ENCODE measurements around the gene PCDHB4.
"Not testable (repeated sequence)": the region's sequence is repeated elsewhere in the genome, so short reads cannot be mapped to it uniquely, and the experiment has no call there.

Gene PCDHB4

GRCh38 chr5:141121563-141121962 lies at the start of gene PCDHB4:
Gene PCDHB4 (plus strand): TSS chr5:141121818. CDS start chr5:141121999, 181 bp downstream.
- peak; percentile 31 for DNase-seq

- no peak for DNase-seq
Observed at GRCh38 chr5:141077826-141078225, 43.8 kb upstream of the PCDHB4 start.

- DNase-seq = no peak
Observed at GRCh38 chr5:141082228-141082627, 39.4 kb upstream of the PCDHB4 start.

- DNase-seq = peak; percentile 49
Observed at GRCh38 chr5:141084487-141084989, 37.1 kb upstream of the PCDHB4 start.

GRCh38 chr5:141094481-141095262 lies 26.9 kb upstream of the PCDHB4 start, which contains the start of gene PCDHB2:
Gene PCDHB2 (plus strand): TSS chr5:141094615. CDS start chr5:141094791, 176 bp downstream.
- DNase-seq = no peak

- DNase-seq = no peak
Observed at GRCh38 chr5:141095263-141095641, 26.4 kb upstream of the PCDHB4 start.

GRCh38 chr5:141096181-141096580 lies 25.4 kb upstream of the PCDHB4 start:
- DNase-seq = not testable (repeated sequence)

- not testable (repeated sequence) for DNase-seq
Observed at GRCh38 chr5:141096586-141096985, 25.0 kb upstream of the PCDHB4 start.

GRCh38 chr5:141100243-141100805 lies 21.3 kb upstream of the PCDHB4 start, which contains the start of gene PCDHB3:
Gene PCDHB3 (plus strand): TSS chr5:141100473. CDS start chr5:141100650, 177 bp downstream.
- DNase-seq = peak; percentile 72

- no peak for DNase-seq
Observed at GRCh38 chr5:141101059-141101458, 20.6 kb upstream of the PCDHB4 start.

GRCh38 chr5:141102070-141102469 lies 19.5 kb upstream of the PCDHB4 start:
- not testable (repeated sequence) for DNase-seq

- not testable (repeated sequence) for DNase-seq
Observed at GRCh38 chr5:141102471-141102870, 19.1 kb upstream of the PCDHB4 start.

- DNase-seq = no peak
Observed at GRCh38 chr5:141105350-141105749, 16.3 kb upstream of the PCDHB4 start.

GRCh38 chr5:141119250-141119649 lies 2.4 kb upstream of the PCDHB4 start:
- DNase-seq = no peak

GRCh38 chr5:141121985-141122384 lies 367 bp downstream of the PCDHB4 start:
- no peak for DNase-seq

- not testable (repeated sequence) for DNase-seq
Observed at GRCh38 chr5:141123396-141124135, 1.9 kb downstream of the PCDHB4 start.

- no peak for DNase-seq
Observed at GRCh38 chr5:141127305-141127704, 5.7 kb downstream of the PCDHB4 start.

- DNase-seq = peak; percentile 27
Observed at GRCh38 chr5:141135030-141135717, 13.6 kb downstream of the PCDHB4 start, which contains the start of gene PCDHB5. Gene PCDHB5 (plus strand): TSS chr5:141135206. CDS start chr5:141135435, 229 bp downstream.

- DNase-seq = no peak
Observed at GRCh38 chr5:141135718-141136266, 14.2 kb downstream of the PCDHB4 start.

- DNase-seq = not testable (repeated sequence)
Observed at GRCh38 chr5:141137346-141137745, 15.7 kb downstream of the PCDHB4 start.

- DNase-seq = no peak
Observed at GRCh38 chr5:141149812-141150211, 28.2 kb downstream of the PCDHB4 start, which contains the start of gene PCDHB6. Gene PCDHB6 (plus strand): TSS chr5:141150057. CDS start chr5:141150258, 201 bp downstream.
